ENCODE data around the gene PDS5B.
A peak's percentile ranks its signal among the peaks of the same experiment; 100 is the strongest.
"Not testable (repeated sequence)": the region's sequence is repeated elsewhere in the genome, so short reads cannot be mapped to it uniquely, and the experiment has no call there.

PDS5B gene, protein sequence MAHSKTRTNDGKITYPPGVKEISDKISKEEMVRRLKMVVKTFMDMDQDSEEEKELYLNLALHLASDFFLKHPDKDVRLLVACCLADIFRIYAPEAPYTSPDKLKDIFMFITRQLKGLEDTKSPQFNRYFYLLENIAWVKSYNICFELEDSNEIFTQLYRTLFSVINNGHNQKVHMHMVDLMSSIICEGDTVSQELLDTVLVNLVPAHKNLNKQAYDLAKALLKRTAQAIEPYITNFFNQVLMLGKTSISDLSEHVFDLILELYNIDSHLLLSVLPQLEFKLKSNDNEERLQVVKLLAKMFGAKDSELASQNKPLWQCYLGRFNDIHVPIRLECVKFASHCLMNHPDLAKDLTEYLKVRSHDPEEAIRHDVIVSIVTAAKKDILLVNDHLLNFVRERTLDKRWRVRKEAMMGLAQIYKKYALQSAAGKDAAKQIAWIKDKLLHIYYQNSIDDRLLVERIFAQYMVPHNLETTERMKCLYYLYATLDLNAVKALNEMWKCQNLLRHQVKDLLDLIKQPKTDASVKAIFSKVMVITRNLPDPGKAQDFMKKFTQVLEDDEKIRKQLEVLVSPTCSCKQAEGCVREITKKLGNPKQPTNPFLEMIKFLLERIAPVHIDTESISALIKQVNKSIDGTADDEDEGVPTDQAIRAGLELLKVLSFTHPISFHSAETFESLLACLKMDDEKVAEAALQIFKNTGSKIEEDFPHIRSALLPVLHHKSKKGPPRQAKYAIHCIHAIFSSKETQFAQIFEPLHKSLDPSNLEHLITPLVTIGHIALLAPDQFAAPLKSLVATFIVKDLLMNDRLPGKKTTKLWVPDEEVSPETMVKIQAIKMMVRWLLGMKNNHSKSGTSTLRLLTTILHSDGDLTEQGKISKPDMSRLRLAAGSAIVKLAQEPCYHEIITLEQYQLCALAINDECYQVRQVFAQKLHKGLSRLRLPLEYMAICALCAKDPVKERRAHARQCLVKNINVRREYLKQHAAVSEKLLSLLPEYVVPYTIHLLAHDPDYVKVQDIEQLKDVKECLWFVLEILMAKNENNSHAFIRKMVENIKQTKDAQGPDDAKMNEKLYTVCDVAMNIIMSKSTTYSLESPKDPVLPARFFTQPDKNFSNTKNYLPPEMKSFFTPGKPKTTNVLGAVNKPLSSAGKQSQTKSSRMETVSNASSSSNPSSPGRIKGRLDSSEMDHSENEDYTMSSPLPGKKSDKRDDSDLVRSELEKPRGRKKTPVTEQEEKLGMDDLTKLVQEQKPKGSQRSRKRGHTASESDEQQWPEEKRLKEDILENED (N-terminal part only)

DNA sequence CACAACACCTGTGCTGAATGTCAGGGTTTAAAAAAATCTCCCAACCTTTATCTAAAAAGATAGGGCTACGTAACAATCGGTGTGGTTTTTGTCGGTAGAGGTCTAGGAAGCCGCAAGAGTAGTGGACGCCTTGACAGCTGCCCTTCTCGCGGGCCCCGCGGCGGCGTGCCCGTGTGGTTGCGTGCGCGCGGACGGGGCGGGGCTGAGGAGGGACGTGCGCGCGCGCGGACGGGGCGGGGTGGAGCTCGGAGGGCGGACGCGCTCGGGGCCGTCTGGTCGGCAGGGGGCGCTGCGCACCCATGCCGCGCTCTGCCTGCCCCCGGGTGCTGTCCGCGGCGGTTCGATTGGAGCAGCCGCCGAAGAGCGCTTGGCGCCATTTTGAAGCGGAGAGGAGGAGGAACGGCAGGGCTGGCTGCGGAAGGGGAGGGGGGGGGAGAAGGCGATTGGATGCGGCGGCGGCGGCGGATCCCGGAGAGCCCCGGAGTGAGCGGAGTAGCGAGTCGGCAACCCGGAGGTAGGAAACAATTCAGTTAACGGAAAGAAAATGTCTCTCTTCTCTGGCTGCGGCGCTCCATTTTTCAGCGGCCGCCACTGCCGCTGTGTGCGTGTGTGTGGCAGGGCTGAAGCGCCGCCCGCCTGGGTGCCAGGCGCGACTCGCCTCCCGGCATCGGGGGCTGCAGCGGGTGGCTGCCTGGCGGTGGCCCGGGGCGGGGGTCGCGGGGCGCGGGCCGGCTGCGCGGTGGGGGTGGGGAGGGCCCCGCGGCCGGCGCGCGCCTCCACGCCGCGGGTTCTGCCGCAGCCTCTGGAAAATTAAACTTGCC, at the start of gene PDS5B:
PDS5B (plus strand) TSS at position 373 of the 821 bp plus-strand sequence. CDS start 62,321 bp downstream, outside the sequence.
- DNase-seq (ENCODE audit: low read depth), result peak; percentile 96

GRCh38 chr13:32537580-32538142, 48.6 kb upstream of the PDS5B start:
- peak; percentile 1 for DNase-seq (ENCODE audit: low read depth)

DNA sequence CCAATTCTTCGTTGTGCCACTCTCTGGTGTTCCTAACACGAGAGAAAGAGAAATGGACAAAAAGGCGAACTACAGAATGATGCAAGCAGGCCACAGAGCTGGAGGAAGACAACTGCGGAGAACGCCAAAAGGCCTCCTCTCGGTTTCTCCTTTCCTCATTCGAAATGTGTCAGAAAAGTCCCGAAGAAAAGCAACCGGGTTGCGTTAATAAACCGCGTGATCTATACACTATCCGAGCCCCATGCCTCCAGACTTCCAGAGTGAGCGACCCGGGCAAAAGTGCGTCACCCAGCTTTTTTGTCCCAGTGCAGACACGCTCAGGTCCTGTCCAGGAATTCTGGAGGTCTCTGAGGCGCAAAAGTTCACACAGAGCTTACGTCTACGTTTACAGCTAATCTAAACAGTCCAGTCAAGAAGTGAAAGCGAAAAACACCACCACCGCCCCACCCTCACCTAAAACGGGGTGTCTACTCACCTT, 48.1 kb upstream of the PDS5B start:
- DNase-seq (ENCODE audit: low read depth), result peak; percentile 35

GRCh38 chr13:32538621-32539246, 47.5 kb upstream of the PDS5B start, which contains the start of gene N4BP2L2:
Gene N4BP2L2 (minus strand): TSS chr13:32538795. CDS start chr13:32537027, 1,768 bp downstream.
- DNase-seq (ENCODE audit: low read depth), result peak; percentile 97

DNA sequence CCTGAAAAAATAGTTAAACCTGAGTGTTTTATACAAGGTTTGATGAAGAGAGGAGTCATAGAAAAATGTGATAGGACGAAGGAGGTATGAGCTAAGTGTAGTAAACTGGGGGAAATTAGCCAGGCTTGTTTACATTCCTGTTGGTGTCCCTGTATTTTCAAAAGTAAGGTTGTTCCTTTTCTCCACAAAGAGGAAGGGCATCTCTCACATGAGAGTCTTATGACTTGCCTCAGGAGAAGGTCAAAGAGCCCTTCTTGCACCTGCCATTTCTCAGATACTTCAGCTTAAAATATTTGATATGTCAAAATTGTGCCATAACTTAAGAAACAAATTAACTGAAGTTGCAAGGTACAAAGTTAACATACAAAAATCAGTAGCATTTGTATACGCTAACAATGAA, 44.0 kb upstream of the PDS5B start:
- DNase-seq (ENCODE audit: low read depth), result no peak

DNA sequence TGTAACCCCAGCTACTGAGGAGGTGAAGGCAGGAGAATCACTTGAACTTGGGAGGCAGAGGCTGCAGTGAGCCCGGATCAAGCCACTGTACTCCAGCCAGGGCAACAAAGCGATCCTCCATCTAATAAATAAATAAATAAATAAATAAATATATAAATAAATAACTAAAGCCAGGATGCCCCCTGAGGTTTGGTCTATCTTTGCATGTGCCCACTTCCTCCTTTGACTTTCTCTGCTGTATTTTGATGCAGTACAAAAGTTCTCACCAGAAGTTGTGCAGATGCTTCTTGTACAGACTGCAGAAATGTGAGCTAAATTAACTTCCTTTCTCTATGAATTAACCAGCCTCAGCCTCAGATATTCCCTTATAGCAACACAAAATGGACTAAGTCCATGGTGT, 41.2 kb upstream of the PDS5B start:
- no peak for DNase-seq (ENCODE audit: low read depth)

- DNase-seq (ENCODE audit: low read depth), result no peak
Measured at GRCh38 chr13:32548837-32549236, 37.4 kb upstream of the PDS5B start.

DNA sequence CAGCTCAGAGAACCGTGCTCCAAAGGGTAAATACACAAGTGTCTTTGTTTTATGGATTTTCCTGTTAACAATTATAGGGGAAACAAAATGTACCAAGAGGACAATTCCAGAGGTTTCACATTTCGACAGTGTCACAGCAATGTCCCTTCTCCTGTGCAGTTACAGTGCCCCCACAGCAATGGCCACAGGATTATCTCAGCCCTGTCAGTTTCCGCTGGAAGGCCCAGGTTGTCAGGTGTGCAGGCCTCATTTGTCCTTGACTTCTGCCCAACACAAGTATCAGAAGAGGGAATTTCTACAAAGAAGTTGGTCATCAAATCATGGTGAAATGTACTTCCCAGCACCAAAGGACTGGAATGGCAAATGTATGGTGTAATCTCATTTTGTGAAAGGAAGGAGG, 36.5 kb upstream of the PDS5B start:
- DNase-seq (ENCODE audit: low read depth), result no peak

GRCh38 chr13:32553720-32554119, 32.5 kb upstream of the PDS5B start:
- DNase-seq (ENCODE audit: low read depth), result no peak

DNA sequence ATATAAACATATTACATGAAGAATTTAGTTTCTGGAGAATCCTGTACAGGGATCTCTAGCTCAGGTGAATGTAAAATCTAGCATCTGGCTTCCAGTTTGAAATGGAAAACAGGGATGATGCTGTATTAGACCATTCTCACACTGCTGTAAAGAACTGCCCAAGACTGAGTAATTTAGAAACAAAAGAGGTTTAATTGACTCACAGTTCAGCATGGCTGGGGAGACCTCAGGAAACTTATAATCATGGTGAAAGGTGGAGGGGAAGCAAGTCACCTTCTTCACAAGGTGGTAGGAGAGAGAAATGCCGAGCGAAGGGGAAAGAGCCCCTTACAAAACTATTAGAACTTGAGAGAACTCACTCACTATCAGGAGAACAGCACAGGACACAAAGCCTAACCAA, 30.6 kb upstream of the PDS5B start:
- no peak for DNase-seq (ENCODE audit: low read depth)

DNA sequence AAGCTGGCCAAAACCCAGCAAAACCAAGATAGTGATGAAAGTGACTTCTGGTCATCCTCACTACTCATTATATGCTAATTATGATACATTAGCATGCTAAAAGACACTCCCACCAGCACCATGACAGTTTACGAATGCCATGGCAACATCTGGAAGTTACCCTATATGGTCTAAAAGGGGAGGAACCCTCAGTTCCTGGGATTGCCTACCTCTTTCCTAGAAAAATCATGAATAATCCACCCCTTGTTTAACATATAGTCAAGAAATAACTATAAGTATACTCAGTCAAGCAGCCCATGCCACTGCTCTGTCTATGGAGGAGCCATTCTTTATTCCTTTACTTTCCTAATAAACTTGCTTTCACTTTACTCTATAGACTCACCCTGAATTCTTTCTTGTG, 25.4 kb upstream of the PDS5B start:
- not testable (repeated sequence) for DNase-seq (ENCODE audit: low read depth)

GRCh38 chr13:32575687-32576086, 10.6 kb upstream of the PDS5B start:
- DNase-seq (ENCODE audit: low read depth), result not testable (repeated sequence)

GRCh38 chr13:32577032-32577431, 9.2 kb upstream of the PDS5B start:
- DNase-seq (ENCODE audit: low read depth), result no peak

DNA sequence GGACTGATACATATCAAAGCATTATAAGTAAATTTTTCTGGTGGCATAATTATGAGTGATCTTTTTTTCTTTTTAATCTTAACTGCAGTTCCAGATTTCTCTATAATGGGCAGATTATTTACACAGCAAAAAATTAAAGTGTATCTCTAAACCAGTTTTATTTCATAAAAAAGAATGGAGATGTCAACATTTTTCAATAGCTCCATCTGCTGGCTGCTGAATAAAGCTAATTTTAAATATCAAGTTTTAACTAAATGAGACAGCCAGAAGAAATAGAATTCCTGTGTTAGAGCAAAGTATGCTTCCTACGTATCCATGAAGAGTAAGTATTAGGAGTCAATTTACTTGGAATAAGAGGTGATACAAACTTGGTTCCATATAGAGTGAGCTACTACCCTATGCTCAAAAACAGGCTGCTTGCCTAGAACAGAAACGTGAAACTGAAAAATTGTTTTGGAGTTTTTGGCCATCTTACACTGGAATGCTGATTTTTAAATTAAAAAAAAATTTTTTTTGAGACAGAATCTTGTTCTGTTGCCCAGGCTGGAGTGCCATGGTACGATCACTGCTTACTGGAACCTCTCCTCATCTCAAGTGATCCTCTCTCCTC, 5.0 kb upstream of the PDS5B start:
- DNase-seq (ENCODE audit: low read depth), result peak; percentile 23

- DNase-seq (ENCODE audit: low read depth), result no peak
Measured at GRCh38 chr13:32582281-32582680, 4.0 kb upstream of the PDS5B start.

DNA sequence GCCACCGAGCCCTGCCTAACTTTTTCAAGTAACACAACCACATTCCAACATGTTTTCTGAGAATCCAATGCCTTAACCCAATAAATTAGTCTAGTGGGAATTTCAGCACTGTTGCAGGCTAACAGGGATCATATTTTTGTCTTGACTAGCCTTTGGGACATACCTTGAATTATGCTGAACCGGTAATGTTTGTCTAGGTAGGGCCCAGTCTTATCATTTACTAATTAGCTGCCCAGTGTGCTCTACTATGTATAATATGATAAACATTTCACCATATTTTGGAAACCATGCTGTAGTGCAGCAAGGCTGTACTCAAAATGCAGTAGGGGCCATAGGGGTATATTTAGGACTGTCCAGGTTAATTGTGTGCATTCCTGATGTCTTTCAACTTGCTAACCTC, 3.3 kb upstream of the PDS5B start:
- DNase-seq (ENCODE audit: low read depth), result no peak

- no peak for DNase-seq (ENCODE audit: low read depth)
Measured at GRCh38 chr13:32585550-32586079, 637 bp upstream of the PDS5B start.

GRCh38 chr13:32587011-32587810, 959 bp downstream of the PDS5B start:
- DNase-seq (ENCODE audit: low read depth), result peak; percentile 56

DNA sequence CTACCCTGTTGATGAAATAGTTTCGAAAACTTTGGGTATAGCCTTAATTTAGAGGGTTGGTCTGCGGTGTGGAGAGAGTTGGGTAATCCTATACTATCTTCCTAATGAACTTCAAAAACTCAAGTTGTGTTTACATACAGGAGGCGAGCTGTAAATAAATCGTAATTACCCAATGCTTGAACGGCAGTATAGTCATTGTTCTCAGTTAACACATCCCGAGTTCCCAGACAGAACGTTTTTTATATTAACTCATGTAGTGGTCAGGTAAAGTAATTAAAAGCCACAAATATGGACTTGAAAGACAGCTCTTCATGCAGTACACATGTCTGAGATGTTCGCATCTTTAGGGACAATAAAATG, 1.5 kb downstream of the PDS5B start:
- DNase-seq (ENCODE audit: low read depth), result peak; percentile 28

Measured in fibroblast of gingiva (primary cell).